Colonic mucosa (tissue), 4 donors: Measurements from ENCODE around the gene NOTUM. TPM values are rescaled to one million over a fixed set of nuclear protein-coding genes. Genes with fewer than 3 reads are reported as not detected.
"Not testable (repeated sequence)": the region's sequence is repeated elsewhere in the genome, so short reads cannot be mapped to it uniquely, and the experiment has no call there.

Experiments used
- DNase-seq: peaks from one replicate; pipeline ENCODE4 v3.0.0-alpha.2; 2020
- H3K27ac ChIP-seq: fragments of 200-600 bp; one replicate; pipeline ENCODE4 v1.8.0; 2021
- H3K27me3 ChIP-seq: fragments of 200-600 bp; one replicate; pipeline ENCODE4 v1.8.0; 2021
- H3K36me3 ChIP-seq: fragments of 200-600 bp; one replicate; pipeline ENCODE4 v1.8.0; 2021
- H3K4me1 ChIP-seq: fragments of 200-600 bp; one replicate; pipeline ENCODE4 v1.8.0; 2021; ENCODE audit warnings: mild to moderate bottlenecking
- H3K4me3 ChIP-seq: fragments of 200-600 bp; one replicate; pipeline ENCODE4 v1.8.0; 2021
- H3K9ac ChIP-seq, 2 donors: one replicate each; pipeline ENCODE4 v1.7.0; 2013; ENCODE audit warnings: control low read depth in 2 of 2, low read depth in 2 of 2, low read length in 2 of 2
- H3K9me3 ChIP-seq: fragments of 200-600 bp; one replicate; pipeline ENCODE4 v1.8.0; 2021
- CTCF ChIP-seq: fragments of 200-600 bp; IDR thresholded peaks from one replicate; pipeline ENCODE4 v1.8.0; 2022; ENCODE audit warnings: antibody characterized with exemption, mild to moderate bottlenecking
- intact Hi-C: fragments of 100-400 bp; cut with DNase I; formaldehyde crosslinking; loops from one replicate; pipeline ENCODE4 v1.14.1; 2022
- total RNA-seq, 2 donors: library from RNA; stranded (reverse); fragmentation: NEBNext Ultra II Directional in 1 of 2; extraction: Animal tissue kit (Norgen Biotek cat#: 25700) in 1 of 2; gene quantifications; one replicate each; pipeline ENCODE4 v1.2.1, GENCODE V29; 2021
- donor health status: healthy.
- donor health status: DM: no; HTN: no; CAD: no.
- donor health status: DM: no; HTN: no; CAD: no.

NOTUM gene
- total RNA-seq, 2 donors from 2014 or later, result 0.57 TPM; not detected in 1

GRCh38 chr17:81983639-81984373, 22.8 kb upstream of the NOTUM start:
- Histone ChIP-seq H3K27me3 (no peaks in the 10 kb centered on the region), H3K27ac (no peak overlapping the region), H3K9me3 (no peaks in the 10 kb centered on the region), H3K36me3 (peaks cover 6% of the 10 kb centered on the region), H3K4me3 (no peak overlapping the region), H3K9ac (no peak overlapping the region), H3K4me1 (no peaks in the 10 kb centered on the region)
- DNase-seq, result no peak
- intact Hi-C loops, result no loop called here
- no peak for TF ChIP-seq CTCF

- Histone ChIP-seq H3K36me3 (peaks cover 6% of the 10 kb centered on the region), H3K4me1 (no peaks in the 10 kb centered on the region), H3K27ac (no peak overlapping the region), H3K4me3 (no peak overlapping the region), H3K27me3 (no peaks in the 10 kb centered on the region), H3K9ac (no peak overlapping the region), H3K9me3 (no peaks in the 10 kb centered on the region)
- DNase-seq, result no peak
- no peak for TF ChIP-seq CTCF
- intact Hi-C loops, result no loop called here
Measured at GRCh38 chr17:81983011-81983638, 22.1 kb upstream of the NOTUM start.

GRCh38 chr17:81981511-81981910, 20.5 kb upstream of the NOTUM start:
- H3K36me3 ChIP-seq, H3K9ac ChIP-seq, H3K27ac ChIP-seq, DNase-seq, H3K27me3 ChIP-seq, H3K9me3 ChIP-seq, H3K4me3 ChIP-seq, intact Hi-C loops, H3K4me1 ChIP-seq: not testable (repeated sequence)

GRCh38 chr17:81980707-81981343, 19.8 kb upstream of the NOTUM start:
- intact Hi-C loops, result no loop called here
- Histone ChIP-seq H3K9ac (no peak overlapping the region), H3K27me3 (no peaks in the 10 kb centered on the region), H3K36me3 (peaks cover under 1% of the 10 kb centered on the region), H3K4me1 (no peaks in the 10 kb centered on the region), H3K4me3 (no peak overlapping the region), H3K9me3 (no peaks in the 10 kb centered on the region), H3K27ac (no peak overlapping the region)
- DNase-seq, result no peak
- TF ChIP-seq CTCF, result no peak

- no peak for DNase-seq
Measured at GRCh38 chr17:81980122-81980521, 19.1 kb upstream of the NOTUM start.

More at GRCh38 chr17:81980122-81980521, 19.1 kb upstream of the NOTUM start:
- H3K27ac ChIP-seq, result no peak overlapping the region
- intact Hi-C loops, result no loop called here
- H3K4me3 ChIP-seq, result no peak overlapping the region
- H3K36me3 ChIP-seq, result no peaks in the 10 kb centered on the region
- H3K27me3 ChIP-seq, result no peaks in the 10 kb centered on the region
- no peak for TF ChIP-seq CTCF
- no peaks in the 10 kb centered on the region for H3K4me1 ChIP-seq
- H3K9me3 ChIP-seq, result no peaks in the 10 kb centered on the region
- H3K9ac ChIP-seq, result no peak overlapping the region
